Right atrium auricular region (tissue), 2 donors: Measurements from ENCODE around the gene RGS14. TPM values are rescaled to one million over a fixed set of nuclear protein-coding genes. Genes with fewer than 3 reads are reported as not detected.

Experiments used
- DNase-seq: peaks from one replicate; pipeline ENCODE4 v3.0.0-alpha.2; 2019; ENCODE audit warnings: low spot score
- H3K27ac ChIP-seq, 2 donors: fragments of 200-600 bp; sonication (generic); 1 replicate in 1 of 2; 2 replicates in 1 of 2; pipeline ENCODE4 v1.5.1; 2016 to 2019
- H3K27me3 ChIP-seq, 2 donors: fragments of 200-600 bp; sonication (generic); one replicate each; pipeline versions ENCODE4 v1.5.1 to v1.6.0; 2017 to 2019
- H3K36me3 ChIP-seq: fragments of 200-600 bp; sonication (generic); one replicate; pipeline ENCODE4 v1.5.1; 2016
- H3K4me1 ChIP-seq, 2 donors: fragments of 200-600 bp; sonication (generic); one replicate each; pipeline versions ENCODE4 v1.5.1 to v1.6.0; 2017 to 2019
- H3K4me3 ChIP-seq, 2 donors: fragments of 200-600 bp; sonication (generic); 1 replicate in 1 of 2; 2 replicates in 1 of 2; pipeline ENCODE4 v1.5.1; 2017 to 2019; ENCODE audit warnings: mild to moderate bottlenecking in 1 of 2, moderate library complexity in 1 of 2
- H3K9me3 ChIP-seq, 2 donors: fragments of 200-600 bp; sonication (generic); one replicate each; pipeline ENCODE4 v1.5.1; 2019
- CTCF ChIP-seq, 2 donors: fragments of 200-600 bp; sonication (generic); IDR thresholded peaks; one replicate each; pipeline ENCODE4 v1.5.1; 2019; ENCODE audit warnings: antibody characterized with exemption in 2 of 2
- total RNA-seq, 2 donors: library from RNA; depleted of rRNA; stranded (reverse); fragments of >200 nt; gene quantifications; one replicate each; pipeline ENCODE4 v1.1.0, GENCODE V29; 2016

Gene RGS14
- total RNA-seq, 2 donors from 2014 or later: 3.1 to 6.8 TPM

- DNase-seq: no peak
- no peaks in the 10 kb centered on the region for H3K4me1 ChIP-seq
- H3K4me3 ChIP-seq: no peak overlapping the region
- no peaks in the 10 kb centered on the region for H3K27me3 ChIP-seq
- peak overlapping the region; percentile 33 to 48 for H3K27ac ChIP-seq
- peaks cover 18% of the 10 kb centered on the region for H3K36me3 ChIP-seq
- no peaks in the 10 kb centered on the region for H3K9me3 ChIP-seq
- no peak for TF ChIP-seq CTCF (IDR thresholded peaks at IDR 0.05)
Observed at GRCh38 chr5:177327539-177328522, 29.9 kb upstream of the RGS14 start.

- no peak overlapping the region for H3K27ac ChIP-seq
- H3K36me3 ChIP-seq: peaks cover 27% of the 10 kb centered on the region
- H3K9me3 ChIP-seq: no peaks in the 10 kb centered on the region
- no peak for TF ChIP-seq CTCF (IDR thresholded peaks at IDR 0.05)
- no peaks in the 10 kb centered on the region for H3K4me1 ChIP-seq
- no peak overlapping the region for H3K4me3 ChIP-seq
- no peaks in the 10 kb centered on the region for H3K27me3 ChIP-seq
- DNase-seq: no peak
Observed at GRCh38 chr5:177328545-177329231, 29.0 kb upstream of the RGS14 start.

GRCh38 chr5:177329883-177330282 is 27.8 kb upstream of the RGS14 start:
- Histone ChIP-seq H3K4me3 (no peak overlapping the region), H3K27me3 (no peaks in the 10 kb centered on the region), H3K36me3 (peaks cover 38% of the 10 kb centered on the region), H3K4me1 (peaks cover 0 to 7% of the 10 kb centered on the region in 2 donors), H3K9me3 (no peaks in the 10 kb centered on the region), H3K27ac (no peak overlapping the region)
- DNase-seq: no peak
- TF ChIP-seq CTCF (IDR thresholded peaks at IDR 0.05): no peak

- H3K36me3 ChIP-seq: peaks cover 51% of the 10 kb centered on the region
- no peak for DNase-seq
- TF ChIP-seq CTCF (IDR thresholded peaks at IDR 0.05): no peak
Observed at GRCh38 chr5:177330991-177331842, 26.5 kb upstream of the RGS14 start.

GRCh38 chr5:177332031-177332895 is 25.5 kb upstream of the RGS14 start:
- Histone ChIP-seq H3K4me1 (peaks cover 0 to 20% of the 10 kb centered on the region in 2 donors), H3K9me3 (no peaks in the 10 kb centered on the region), H3K36me3 (peaks cover 62% of the 10 kb centered on the region), H3K4me3 (no peak overlapping the region), H3K27me3 (no peaks in the 10 kb centered on the region), H3K27ac (no peak overlapping the region)
- no peak for TF ChIP-seq CTCF (IDR thresholded peaks at IDR 0.05)
- no peak for DNase-seq

More at GRCh38 chr5:177330991-177331842, 26.5 kb upstream of the RGS14 start:
- H3K4me1 ChIP-seq: peaks cover 0 to 18% of the 10 kb centered on the region in 2 donors
- H3K4me3 ChIP-seq: no peak overlapping the region
- no peaks in the 10 kb centered on the region for H3K9me3 ChIP-seq
- H3K27me3 ChIP-seq: no peaks in the 10 kb centered on the region
- no peak overlapping the region for H3K27ac ChIP-seq
